IPS-20b (cell line): ENCODE measurements around the gene ROCK2.
"Not testable (repeated sequence)": the region's sequence is repeated elsewhere in the genome, so short reads cannot be mapped to it uniquely, and the experiment has no call there.

ENCODE experiments used
- H3K27ac ChIP-seq: one replicate; pipeline ENCODE4 v1.5.1; 2013; ENCODE audit warnings: low read length
- H3K27me3 ChIP-seq: 2 replicates; pipeline ENCODE4 v1.6.1; 2013; ENCODE audit warnings: mild to moderate bottlenecking, low read length, inconsistent platforms; ENCODE audit not compliant: insufficient read depth
- H3K36me3 ChIP-seq: 2 replicates; pipeline ENCODE4 v1.6.1; 2013; ENCODE audit warnings: low read depth, mild to moderate bottlenecking, inconsistent platforms, low read length, moderate library complexity; ENCODE audit not compliant: insufficient read depth
- H3K4me1 ChIP-seq: 2 replicates; pipeline ENCODE4 v1.6.1; 2013; ENCODE audit warnings: mild to moderate bottlenecking, control low read depth, inconsistent platforms, low read length, moderate library complexity; ENCODE audit not compliant: insufficient read depth
- H3K4me3 ChIP-seq: 2 replicates; pipeline ENCODE4 v1.5.1; 2013; ENCODE audit warnings: mild to moderate bottlenecking, low read length, inconsistent platforms
- H3K9ac ChIP-seq: 2 replicates; pipeline ENCODE4 v1.6.1; 2013; ENCODE audit warnings: low read depth, mild to moderate bottlenecking, inconsistent platforms, low read length, moderate library complexity
- H3K9me3 ChIP-seq: 2 replicates; pipeline ENCODE4 v1.6.1; 2013; ENCODE audit warnings: mild to moderate bottlenecking, low read depth, low read length, inconsistent platforms; ENCODE audit not compliant: insufficient read depth

Gene ROCK2

GRCh38 chr2:11182951-11183350 is 161.5 kb downstream of the ROCK2 start:
- Histone ChIP-seq H3K4me3 (no peak overlapping the region), H3K4me1 (no peaks in the 10 kb centered on the region), H3K9ac (no peak overlapping the region), H3K27ac (no peak overlapping the region), H3K27me3 (no peaks in the 10 kb centered on the region), H3K36me3 (peaks cover 17% of the 10 kb centered on the region), H3K9me3 (no peaks in the 10 kb centered on the region)

GRCh38 chr2:11180653-11181052 is 163.8 kb downstream of the ROCK2 start:
- no peak overlapping the region for H3K27ac ChIP-seq
- no peak overlapping the region for H3K9ac ChIP-seq
- H3K9me3 ChIP-seq: no peaks in the 10 kb centered on the region
- no peaks in the 10 kb centered on the region for H3K27me3 ChIP-seq
- peaks cover 17% of the 10 kb centered on the region for H3K36me3 ChIP-seq
- H3K4me1 ChIP-seq: no peaks in the 10 kb centered on the region
- no peak overlapping the region for H3K4me3 ChIP-seq

GRCh38 chr2:11179899-11180298 is 164.5 kb downstream of the ROCK2 start:
- Histone ChIP-seq H3K9me3 (no peaks in the 10 kb centered on the region), H3K4me1 (no peaks in the 10 kb centered on the region)

GRCh38 chr2:11179196-11179595 is 165.2 kb downstream of the ROCK2 start:
- no peaks in the 10 kb centered on the region for H3K27me3 ChIP-seq
- H3K4me1 ChIP-seq: no peaks in the 10 kb centered on the region
- no peaks in the 10 kb centered on the region for H3K9me3 ChIP-seq
- peaks cover 17% of the 10 kb centered on the region for H3K36me3 ChIP-seq
- no peak overlapping the region for H3K4me3 ChIP-seq
- H3K9ac ChIP-seq: no peak overlapping the region
- H3K27ac ChIP-seq: no peak overlapping the region

More at GRCh38 chr2:11179899-11180298, 164.5 kb downstream of the ROCK2 start:
- Histone ChIP-seq H3K27me3 (no peaks in the 10 kb centered on the region), H3K4me3 (no peak overlapping the region), H3K27ac (no peak overlapping the region), H3K36me3 (peaks cover 17% of the 10 kb centered on the region), H3K9ac (no peak overlapping the region)

GRCh38 chr2:11177871-11178690 is 166.4 kb downstream of the ROCK2 start:
- Histone ChIP-seq H3K9me3 (no peaks in the 10 kb centered on the region), H3K4me3 (no peak overlapping the region), H3K27ac (no peak overlapping the region), H3K36me3 (peaks cover 12% of the 10 kb centered on the region), H3K4me1 (no peaks in the 10 kb centered on the region), H3K9ac (no peak overlapping the region), H3K27me3 (no peaks in the 10 kb centered on the region)

GRCh38 chr2:11175293-11175795 is 169.1 kb downstream of the ROCK2 start:
- Histone ChIP-seq H3K4me3 (no peak overlapping the region), H3K27ac (no peak overlapping the region), H3K27me3 (no peaks in the 10 kb centered on the region), H3K4me1 (no peaks in the 10 kb centered on the region), H3K36me3 (no peaks in the 10 kb centered on the region), H3K9ac (no peak overlapping the region), H3K9me3 (no peaks in the 10 kb centered on the region)

- Histone ChIP-seq H3K4me3 (no peak overlapping the region), H3K9ac (no peak overlapping the region), H3K27me3 (no peaks in the 10 kb centered on the region), H3K9me3 (no peaks in the 10 kb centered on the region), H3K36me3 (no peaks in the 10 kb centered on the region), H3K27ac (no peak overlapping the region), H3K4me1 (no peaks in the 10 kb centered on the region)
These were observed 170.2 kb downstream of the ROCK2 start for GRCh38 chr2:11174222-11174621.

- H3K9me3 ChIP-seq: no peaks in the 10 kb centered on the region
- no peaks in the 10 kb centered on the region for H3K27me3 ChIP-seq
- no peak overlapping the region for H3K9ac ChIP-seq
- no peak overlapping the region for H3K4me3 ChIP-seq
- H3K4me1 ChIP-seq: no peaks in the 10 kb centered on the region
- no peaks in the 10 kb centered on the region for H3K36me3 ChIP-seq
- H3K27ac ChIP-seq: no peak overlapping the region
These were observed 175.1 kb downstream of the ROCK2 start for GRCh38 chr2:11169333-11169732.

- no peak overlapping the region for H3K4me3 ChIP-seq
- no peaks in the 10 kb centered on the region for H3K4me1 ChIP-seq
- H3K36me3 ChIP-seq: no peaks in the 10 kb centered on the region
- H3K27me3 ChIP-seq: no peaks in the 10 kb centered on the region
- H3K9me3 ChIP-seq: no peaks in the 10 kb centered on the region
- H3K27ac ChIP-seq: no peak overlapping the region
- H3K9ac ChIP-seq: no peak overlapping the region
These were observed 175.9 kb downstream of the ROCK2 start for GRCh38 chr2:11168488-11168887.

GRCh38 chr2:11166476-11166875 is 178.0 kb downstream of the ROCK2 start:
- Histone ChIP-seq H3K9ac (no peak overlapping the region), H3K27ac (no peak overlapping the region), H3K4me3 (no peak overlapping the region), H3K9me3 (no peaks in the 10 kb centered on the region), H3K27me3 (no peaks in the 10 kb centered on the region), H3K4me1 (no peaks in the 10 kb centered on the region), H3K36me3 (no peaks in the 10 kb centered on the region)

- not testable (repeated sequence) for H3K9ac ChIP-seq
These were observed 179.4 kb downstream of the ROCK2 start for GRCh38 chr2:11165046-11165445.

More at GRCh38 chr2:11165046-11165445, 179.4 kb downstream of the ROCK2 start:
- not testable (repeated sequence) for H3K27ac ChIP-seq, H3K4me1 ChIP-seq, H3K36me3 ChIP-seq, H3K4me3 ChIP-seq, H3K9me3 ChIP-seq, H3K27me3 ChIP-seq
